DND-41 (cell line): ENCODE data around the gene SHISA6.

Experiments used
- EZH2 ChIP-seq: IDR thresholded peaks from 3 replicates; pipeline ENCODE4 v1.6.1; 2012; ENCODE audit warnings: borderline replicate concordance, low read depth, mild to moderate bottlenecking, moderate library complexity, low read length, inconsistent platforms; ENCODE audit not compliant: severe bottlenecking
- TF ChIP-seq, protein P1 (sequence below): IDR thresholded peaks from 2 replicates; pipeline ENCODE4 v1.5.1; 2012; ENCODE audit warnings: borderline replicate concordance, low read length, moderate library complexity, mild to moderate bottlenecking; ENCODE audit not compliant: poor library complexity, severe bottlenecking; ENCODE audit errors: extremely low read depth

DNA sequence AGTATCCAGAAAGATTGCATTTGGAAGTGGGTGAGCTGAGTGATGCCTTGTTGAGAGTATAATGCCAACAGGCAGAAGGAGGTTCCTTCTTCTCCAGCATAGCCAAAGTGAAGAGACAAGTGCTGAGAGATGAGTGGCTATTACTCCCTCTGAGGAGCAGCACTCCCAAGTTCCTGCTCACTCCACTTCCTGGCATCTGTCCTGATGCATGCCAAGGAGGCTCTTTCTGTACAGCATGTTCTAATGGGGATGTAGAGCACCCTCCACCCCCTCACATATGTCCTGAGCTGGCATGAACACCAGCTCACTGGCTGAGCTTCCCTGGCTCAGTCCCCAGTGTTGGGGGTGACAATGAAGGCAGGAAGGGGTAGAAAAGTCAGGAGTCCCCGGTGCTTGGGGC lies 313.0 kb downstream of the SHISA6 start:
- TF ChIP-seq, protein P1, sequence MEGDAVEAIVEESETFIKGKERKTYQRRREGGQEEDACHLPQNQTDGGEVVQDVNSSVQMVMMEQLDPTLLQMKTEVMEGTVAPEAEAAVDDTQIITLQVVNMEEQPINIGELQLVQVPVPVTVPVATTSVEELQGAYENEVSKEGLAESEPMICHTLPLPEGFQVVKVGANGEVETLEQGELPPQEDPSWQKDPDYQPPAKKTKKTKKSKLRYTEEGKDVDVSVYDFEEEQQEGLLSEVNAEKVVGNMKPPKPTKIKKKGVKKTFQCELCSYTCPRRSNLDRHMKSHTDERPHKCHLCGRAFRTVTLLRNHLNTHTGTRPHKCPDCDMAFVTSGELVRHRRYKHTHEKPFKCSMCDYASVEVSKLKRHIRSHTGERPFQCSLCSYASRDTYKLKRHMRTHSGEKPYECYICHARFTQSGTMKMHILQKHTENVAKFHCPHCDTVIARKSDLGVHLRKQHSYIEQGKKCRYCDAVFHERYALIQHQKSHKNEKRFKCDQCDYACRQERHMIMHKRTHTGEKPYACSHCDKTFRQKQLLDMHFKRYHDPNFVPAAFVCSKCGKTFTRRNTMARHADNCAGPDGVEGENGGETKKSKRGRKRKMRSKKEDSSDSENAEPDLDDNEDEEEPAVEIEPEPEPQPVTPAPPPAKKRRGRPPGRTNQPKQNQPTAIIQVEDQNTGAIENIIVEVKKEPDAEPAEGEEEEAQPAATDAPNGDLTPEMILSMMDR = no peak
- TF ChIP-seq EZH2 = no peak
